ENCODE results near the gene TMTC2.

TMTC2 gene

DNA sequence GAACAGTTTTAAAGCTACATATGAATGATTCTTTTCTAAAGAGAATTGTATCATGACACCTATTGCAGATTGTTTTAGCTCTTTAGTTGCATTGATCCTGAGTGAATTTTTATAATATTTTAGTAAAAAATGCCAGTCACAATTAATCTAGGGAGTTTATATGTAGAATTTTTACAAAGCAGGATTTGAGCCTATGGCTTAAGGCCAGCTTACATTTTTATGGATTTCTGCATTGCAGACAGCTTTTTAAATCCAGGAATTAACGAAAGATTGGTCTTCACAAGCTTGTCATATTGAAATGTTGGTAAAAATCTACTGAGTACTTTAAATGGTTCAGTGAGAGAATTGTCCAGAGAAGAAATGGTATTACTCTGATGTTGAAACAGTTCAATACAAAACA is 358.0 kb downstream of the TMTC2 start:
- Mint-ChIP-seq H3K9me3 (peaks cover 0 to 3% of the 10 kb centered on the region in 2 donors), H3K27ac (no peak overlapping the region), H3K4me3 (no peak overlapping the region), H3K27me3 (no peaks in the 10 kb centered on the region), H3K4me1 (ENCODE audit: low read depth in 2 of 2) (no peaks in the 10 kb centered on the region), H3K36me3 (ENCODE audit: insufficient read depth) (peaks cover 2% of the 10 kb centered on the region)
- DNase-seq (no peak), ATAC-seq (replicated peaks) (no peak)

DNA sequence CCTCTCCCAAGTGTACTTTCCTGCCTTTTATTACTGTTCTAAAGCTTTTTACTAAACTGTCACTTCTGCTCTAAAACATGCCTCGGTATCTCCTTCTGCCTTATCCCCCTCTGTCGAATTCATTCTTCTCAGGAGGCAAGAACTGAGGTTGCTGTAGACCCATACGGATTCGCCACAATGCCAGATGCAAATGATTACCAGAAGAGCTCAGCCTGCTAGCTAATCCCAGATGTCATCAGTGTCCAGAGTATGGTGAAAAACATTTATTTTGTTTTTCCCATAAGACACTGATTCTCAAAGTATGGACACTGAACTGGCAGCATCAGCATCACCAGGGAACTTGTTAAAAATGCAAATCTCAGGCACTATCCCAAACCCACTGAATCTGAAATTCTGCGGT is 359.3 kb downstream of the TMTC2 start:
- ATAC-seq (replicated peaks): no peak
- DNase-seq: no peak
- Mint-ChIP-seq H3K27me3 (no peaks in the 10 kb centered on the region), H3K4me1 (ENCODE audit: low read depth in 2 of 2) (no peaks in the 10 kb centered on the region), H3K36me3 (ENCODE audit: insufficient read depth) (peaks cover 2% of the 10 kb centered on the region), H3K9me3 (peaks cover 0 to 3% of the 10 kb centered on the region in 2 donors), H3K27ac (no peak overlapping the region), H3K4me3 (no peak overlapping the region)

- no peaks in the 10 kb centered on the region for H3K4me1 Mint-ChIP-seq (ENCODE audit: low read depth in 2 of 2)
- peaks cover 0 to 3% of the 10 kb centered on the region in 2 donors for H3K9me3 Mint-ChIP-seq
- no peak overlapping the region for H3K4me3 Mint-ChIP-seq
- DNase-seq (no peak), ATAC-seq (replicated peaks) (no peak)
- H3K36me3 Mint-ChIP-seq (ENCODE audit: insufficient read depth): no peaks in the 10 kb centered on the region
- H3K27ac Mint-ChIP-seq: no peak overlapping the region
- no peaks in the 10 kb centered on the region for H3K27me3 Mint-ChIP-seq
These were observed 362.6 kb downstream of the TMTC2 start for GRCh38 chr12:83049306-83049705.

- Mint-ChIP-seq H3K4me1 (ENCODE audit: low read depth in 2 of 2) (no peaks in the 10 kb centered on the region), H3K27ac (no peak overlapping the region), H3K9me3 (peaks cover 0 to 4% of the 10 kb centered on the region in 2 donors), H3K27me3 (no peaks in the 10 kb centered on the region), H3K36me3 (ENCODE audit: insufficient read depth) (no peaks in the 10 kb centered on the region), H3K4me3 (no peak overlapping the region)
- DNase-seq (no peak), ATAC-seq (replicated peaks) (no peak)
These were observed 366.3 kb downstream of the TMTC2 start for GRCh38 chr12:83052890-83053541.

DNA sequence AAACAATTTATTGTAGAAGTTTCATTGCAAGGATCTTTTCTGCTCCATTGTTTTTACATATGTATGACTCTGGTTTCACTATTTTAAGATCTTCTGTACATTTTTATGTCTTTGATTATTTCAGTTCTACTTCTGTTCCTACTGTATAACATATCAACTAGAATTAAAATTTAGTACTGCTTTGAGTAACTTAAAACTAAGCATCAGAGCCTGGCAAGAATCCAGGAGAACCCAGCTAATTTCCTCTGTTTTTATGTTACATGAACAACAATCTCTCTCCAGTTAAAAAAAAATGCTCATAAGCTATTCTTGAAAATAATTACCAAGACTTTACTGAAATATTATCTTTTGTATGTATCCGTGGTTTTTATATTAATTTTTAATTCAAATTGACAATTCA is 370.7 kb downstream of the TMTC2 start:
- peaks cover 0 to 1% of the 10 kb centered on the region in 2 donors for H3K9me3 Mint-ChIP-seq
- no peaks in the 10 kb centered on the region for H3K36me3 Mint-ChIP-seq (ENCODE audit: insufficient read depth)
- H3K27me3 Mint-ChIP-seq: no peaks in the 10 kb centered on the region
- no peak overlapping the region for H3K27ac Mint-ChIP-seq
- ATAC-seq (replicated peaks) (no peak), DNase-seq (no peak)
- no peaks in the 10 kb centered on the region for H3K4me1 Mint-ChIP-seq (ENCODE audit: low read depth in 2 of 2)
- no peak overlapping the region for H3K4me3 Mint-ChIP-seq

- Mint-ChIP-seq H3K27me3 (no peaks in the 10 kb centered on the region), H3K9me3 (peaks cover 0 to 1% of the 10 kb centered on the region in 2 donors), H3K4me3 (no peak overlapping the region), H3K4me1 (ENCODE audit: low read depth in 2 of 2) (no peaks in the 10 kb centered on the region), H3K36me3 (ENCODE audit: insufficient read depth) (no peaks in the 10 kb centered on the region), H3K27ac (no peak overlapping the region)
- ATAC-seq (replicated peaks) (no peak), DNase-seq (no peak)
These were observed 372.4 kb downstream of the TMTC2 start for GRCh38 chr12:83059107-83059506.

GRCh38 chr12:83065562-83065961 is 378.9 kb downstream of the TMTC2 start:
- Mint-ChIP-seq H3K27me3 (no peaks in the 10 kb centered on the region), H3K36me3 (ENCODE audit: insufficient read depth) (no peaks in the 10 kb centered on the region), H3K9me3 (no peaks in the 10 kb centered on the region), H3K4me1 (ENCODE audit: low read depth in 2 of 2) (no peaks in the 10 kb centered on the region), H3K27ac (no peak overlapping the region), H3K4me3 (no peak overlapping the region)
- ATAC-seq (replicated peaks) (no peak), DNase-seq (no peak)

GRCh38 chr12:83067981-83068380 is 381.3 kb downstream of the TMTC2 start:
- Mint-ChIP-seq H3K27me3 (no peaks in the 10 kb centered on the region), H3K36me3 (ENCODE audit: insufficient read depth) (no peaks in the 10 kb centered on the region), H3K4me3 (no peak overlapping the region), H3K27ac (no peak overlapping the region), H3K9me3 (peaks cover 5 to 10% of the 10 kb centered on the region in 2 donors), H3K4me1 (ENCODE audit: low read depth in 2 of 2) (no peaks in the 10 kb centered on the region)
- no peak for DNase-seq
- no peak for ATAC-seq (replicated peaks)

- H3K4me1 Mint-ChIP-seq (ENCODE audit: low read depth in 2 of 2): no peaks in the 10 kb centered on the region
- no peak overlapping the region for H3K4me3 Mint-ChIP-seq
- no peak overlapping the region for H3K27ac Mint-ChIP-seq
- DNase-seq: no peak
- H3K9me3 Mint-ChIP-seq: peaks cover 5 to 10% of the 10 kb centered on the region in 2 donors
- no peaks in the 10 kb centered on the region for H3K27me3 Mint-ChIP-seq
- no peak for ATAC-seq (replicated peaks)
- H3K36me3 Mint-ChIP-seq (ENCODE audit: insufficient read depth): no peaks in the 10 kb centered on the region
These were observed 387.7 kb downstream of the TMTC2 start for GRCh38 chr12:83074358-83074894.

DNA sequence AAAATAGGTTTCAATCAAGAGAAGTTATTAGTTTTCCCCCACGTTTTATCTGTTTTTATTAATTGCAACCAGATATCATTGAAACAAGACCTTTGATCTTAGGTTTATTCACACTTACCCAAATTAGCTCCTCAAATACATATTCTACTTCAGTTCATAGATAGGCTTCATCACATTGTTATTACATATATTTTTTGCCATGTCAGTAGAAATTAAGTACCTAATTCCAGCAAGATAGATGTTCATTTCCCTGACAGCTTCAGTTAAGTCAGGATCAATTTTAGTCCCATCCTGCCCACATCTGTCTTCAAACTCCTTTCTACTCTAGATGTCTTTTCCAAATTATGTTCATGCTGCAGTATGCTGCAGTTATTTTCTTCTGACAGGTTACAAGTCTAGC is 388.8 kb downstream of the TMTC2 start:
- H3K9me3 Mint-ChIP-seq: peaks cover 5 to 10% of the 10 kb centered on the region in 2 donors
- H3K36me3 Mint-ChIP-seq (ENCODE audit: insufficient read depth): no peaks in the 10 kb centered on the region
- H3K4me1 Mint-ChIP-seq (ENCODE audit: low read depth in 2 of 2): no peaks in the 10 kb centered on the region
- ATAC-seq (replicated peaks) (no peak), DNase-seq (no peak)
- H3K4me3 Mint-ChIP-seq: no peak overlapping the region
- H3K27me3 Mint-ChIP-seq: no peaks in the 10 kb centered on the region
- no peak overlapping the region for H3K27ac Mint-ChIP-seq

DNA sequence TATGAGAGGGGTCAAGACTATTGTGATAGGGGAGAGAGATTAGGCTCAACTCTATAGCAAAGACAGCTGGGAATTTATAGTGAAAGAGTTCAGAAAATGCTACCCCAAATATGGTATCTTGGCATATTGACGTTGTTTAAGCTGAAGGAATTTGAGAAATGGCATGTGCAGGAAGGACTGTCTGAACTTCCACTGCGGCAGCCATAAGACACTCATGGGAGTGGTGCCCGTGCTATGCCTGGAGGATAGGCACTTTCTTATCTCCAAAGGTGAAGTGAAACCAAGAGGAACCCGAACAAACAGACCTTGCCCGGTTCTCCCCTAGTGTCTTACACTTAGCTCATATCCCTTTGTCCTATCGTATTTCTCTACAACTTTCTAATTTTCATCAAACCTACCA is 390.3 kb downstream of the TMTC2 start:
- H3K36me3 Mint-ChIP-seq (ENCODE audit: insufficient read depth): no peaks in the 10 kb centered on the region
- no peak overlapping the region for H3K27ac Mint-ChIP-seq
- no peak overlapping the region for H3K4me3 Mint-ChIP-seq
- H3K27me3 Mint-ChIP-seq: no peaks in the 10 kb centered on the region
- peaks cover 0 to 5% of the 10 kb centered on the region in 2 donors for H3K9me3 Mint-ChIP-seq
- DNase-seq: no peak
- ATAC-seq (replicated peaks): no peak
- no peaks in the 10 kb centered on the region for H3K4me1 Mint-ChIP-seq (ENCODE audit: low read depth in 2 of 2)

DNA sequence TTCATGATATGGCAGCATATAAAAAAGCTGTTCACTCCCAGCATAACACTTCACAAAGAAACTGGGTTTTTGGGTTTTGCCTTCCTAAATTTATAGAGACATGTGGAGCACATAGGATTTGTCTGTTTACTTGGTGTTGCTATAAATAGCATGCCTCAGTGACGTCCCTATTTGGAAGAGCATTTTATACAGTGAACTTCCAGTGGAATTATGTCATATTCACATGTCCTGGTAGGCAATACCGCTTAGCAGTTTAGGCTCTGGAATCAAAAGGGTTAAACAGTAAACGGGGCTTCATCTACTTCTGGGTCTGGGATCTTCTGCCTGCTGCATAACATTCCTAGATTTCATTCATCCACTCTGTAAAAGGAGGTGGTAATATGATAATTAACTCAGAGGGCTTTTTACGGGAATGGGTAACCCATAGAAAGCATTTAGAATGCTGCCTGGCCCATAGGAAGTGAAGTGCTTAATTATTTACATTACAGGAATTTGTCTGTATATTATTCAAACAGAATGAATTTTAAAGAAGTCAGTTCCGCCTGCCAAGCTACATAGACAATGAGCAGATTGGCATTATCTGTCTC is 396.1 kb downstream of the TMTC2 start:
- no peak overlapping the region for H3K27ac Mint-ChIP-seq
- no peak for DNase-seq
- H3K9me3 Mint-ChIP-seq: no peaks in the 10 kb centered on the region
- no peaks in the 10 kb centered on the region for H3K4me1 Mint-ChIP-seq (ENCODE audit: low read depth in 2 of 2)
- H3K27me3 Mint-ChIP-seq: no peaks in the 10 kb centered on the region
- H3K36me3 Mint-ChIP-seq (ENCODE audit: insufficient read depth): no peaks in the 10 kb centered on the region
- ATAC-seq (replicated peaks): no peak
- no peak overlapping the region for H3K4me3 Mint-ChIP-seq

- H3K4me1 Mint-ChIP-seq (ENCODE audit: low read depth in 2 of 2): no peaks in the 10 kb centered on the region
- no peaks in the 10 kb centered on the region for H3K27me3 Mint-ChIP-seq
- no peak for ATAC-seq (replicated peaks)
- H3K27ac Mint-ChIP-seq: no peak overlapping the region
- H3K9me3 Mint-ChIP-seq: no peaks in the 10 kb centered on the region
- H3K36me3 Mint-ChIP-seq (ENCODE audit: insufficient read depth): no peaks in the 10 kb centered on the region
- H3K4me3 Mint-ChIP-seq: no peak overlapping the region
- DNase-seq: no peak
These were observed 396.9 kb downstream of the TMTC2 start for GRCh38 chr12:83083616-83084015.

DNA sequence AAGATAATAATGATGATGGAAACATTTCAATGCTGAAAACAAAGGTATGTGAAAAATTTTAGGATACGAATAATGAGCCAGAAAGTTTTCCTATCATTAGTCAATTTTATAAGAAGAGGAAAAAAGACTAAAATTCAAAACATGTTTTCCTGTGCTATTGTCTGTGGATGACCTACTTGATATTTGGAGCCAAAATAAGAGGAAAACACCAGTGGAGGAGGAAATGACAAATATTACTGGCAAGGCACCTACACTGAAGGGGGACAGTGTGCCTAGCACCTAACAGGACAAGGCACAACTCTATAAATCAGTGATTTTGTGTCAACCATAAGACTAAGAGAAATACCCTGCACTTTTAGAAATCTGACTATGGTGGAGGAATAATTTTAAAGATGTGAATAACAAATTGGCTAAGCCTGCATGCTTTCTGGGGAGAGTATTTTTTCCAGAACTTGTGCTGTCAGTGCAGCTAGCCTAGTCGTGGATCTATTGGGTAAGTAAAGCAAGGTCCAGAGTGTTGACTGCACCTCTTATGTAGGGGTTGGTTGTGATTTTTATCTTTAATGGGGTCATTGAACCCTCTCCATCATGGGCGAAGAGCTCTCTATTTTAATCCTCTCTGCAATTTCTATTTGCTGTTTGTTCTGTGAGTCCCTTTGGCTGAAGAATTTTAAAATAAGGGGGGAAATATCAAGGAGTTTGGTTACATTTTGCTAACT is 398.0 kb downstream of the TMTC2 start:
- DNase-seq (no peak), ATAC-seq (replicated peaks) (no peak)
- Mint-ChIP-seq H3K27me3 (no peaks in the 10 kb centered on the region), H3K9me3 (no peaks in the 10 kb centered on the region), H3K4me3 (no peak overlapping the region), H3K4me1 (ENCODE audit: low read depth in 2 of 2) (no peaks in the 10 kb centered on the region), H3K36me3 (ENCODE audit: insufficient read depth) (no peaks in the 10 kb centered on the region), H3K27ac (no peak overlapping the region)

All from effector memory CD8-positive, alpha-beta T cell (primary cell).